ENCODE measurements around the gene GSTT2B. TPM values are rescaled to one million over a fixed set of nuclear protein-coding genes. Genes with fewer than 3 reads are reported as not detected.

The GSTT2B gene
- total RNA-seq, 1 donor = 0.54 TPM

Other genes starting within 250 kb of the GSTT2B start
- gene ZNF70, start 210.1 kb downstream of the GSTT2B start, total RNA-seq = 9.7 TPM
- gene VPREB3, start 206.8 kb downstream of the GSTT2B start, total RNA-seq = 2.2 TPM
- gene C22orf15, start 198.2 kb downstream of the GSTT2B start, total RNA-seq = 1.6 TPM
- gene CHCHD10, start 193.2 kb downstream of the GSTT2B start, total RNA-seq = 11.0 TPM
- 3.2 TPM for gene MMP11, start 188.3 kb downstream of the GSTT2B start, total RNA-seq
- gene SMARCB1, start 174.2 kb downstream of the GSTT2B start, total RNA-seq = 65.4 TPM
- gene DERL3, start 122.2 kb downstream of the GSTT2B start, total RNA-seq = 6.7 TPM
- 16.7 TPM for gene SLC2A11, start 103.3 kb downstream of the GSTT2B start, total RNA-seq
- 243 TPM for gene MIF, start 66.8 kb downstream of the GSTT2B start, total RNA-seq
- 4.0 TPM for gene DDTL, start 5.7 kb upstream of the GSTT2B start, total RNA-seq
- gene DDT, start 13.2 kb upstream of the GSTT2B start, total RNA-seq = 202 TPM
- not detected for gene GSTT2, start 18.9 kb upstream of the GSTT2B start, total RNA-seq
- gene GSTT4, start 44.3 kb upstream of the GSTT2B start, total RNA-seq = not detected
- 121 TPM for gene CABIN1, start 50.1 kb upstream of the GSTT2B start, total RNA-seq
- 0.81 TPM for gene SUSD2, start 220.3 kb upstream of the GSTT2B start, total RNA-seq

Measured in hematopoietic multipotent progenitor cell (in vitro differentiated cells).